PC-3 (cell line): ENCODE data around the gene TXK. TPM values are rescaled to one million over a fixed set of nuclear protein-coding genes. Genes with fewer than 3 reads are reported as not detected.
A peak's percentile ranks its signal among the peaks of the same experiment; 100 is the strongest.

Experiments used
- ATAC-seq: fragments of 200-7000 bp; cut with Tn5 transposase; 2 replicates; pipeline ENCODE4 v1.9.1; 2020; ENCODE audit warnings: mild to moderate bottlenecking, moderate library complexity
- BruUV-seq: library from RNA; stranded (reverse); fragments of 400-500 nt; replicated peaks from 2 replicates; lab custom pipeline; 2021; lab: Mats Ljungman, UMichigan
- CTCF ChIA-PET: fragments of 300-600 bp; sonication (Branson Sonifier 250); formaldehyde crosslinking; loops from one replicate; lab custom pipeline; 2022; ENCODE audit warnings: antibody characterized with exemption; lab: Charles Lee
- POLR2A ChIA-PET: fragments of 300-600 bp; sonication (Branson Sonifier 250); formaldehyde crosslinking; loops from one replicate; lab custom pipeline; 2022; ENCODE audit warnings: antibody characterized with exemption; ENCODE audit not compliant: unreplicated experiment; lab: Charles Lee
- DNase-seq: peaks from one replicate; pipeline ENCODE4 v3.0.0-alpha.2; 2015
- H2AFZ ChIP-seq: fragments of 300-600 bp; sonication (generic); 2 replicates; pipeline ENCODE4 v1.6.0; 2016; ENCODE audit warnings: antibody characterized with exemption, low read length
- H3F3A ChIP-seq: fragments of 300-600 bp; sonication (generic); one replicate; pipeline ENCODE4 v1.6.0; 2017; ENCODE audit warnings: antibody characterized with exemption, low read length, control low read depth, mild to moderate bottlenecking; ENCODE audit not compliant: unreplicated experiment
- H3K27ac ChIP-seq: fragments of 300-600 bp; sonication (generic); 2 replicates; pipeline ENCODE4 v1.5.1; 2016; ENCODE audit warnings: mild to moderate bottlenecking, low read length
- H3K27me3 ChIP-seq: fragments of 300-600 bp; sonication (generic); 2 replicates; pipeline ENCODE4 v1.6.1; 2016; ENCODE audit warnings: low read length, mixed read lengths
- H3K36me3 ChIP-seq: fragments of 300-600 bp; sonication (generic); 2 replicates; pipeline ENCODE4 v1.6.1; 2016; ENCODE audit warnings: low read depth, mixed run types, low read length, mixed read lengths
- H3K4me1 ChIP-seq: fragments of 300-600 bp; sonication (generic); 2 replicates; pipeline ENCODE4 v1.5.1; 2016; ENCODE audit warnings: low read length; ENCODE audit not compliant: insufficient read depth
- H3K4me2 ChIP-seq: fragments of 300-600 bp; sonication (generic); 2 replicates; pipeline ENCODE4 v1.6.0; 2016; ENCODE audit warnings: low read length
- H3K4me3 ChIP-seq: fragments of 300-600 bp; sonication (generic); 2 replicates; pipeline ENCODE4 v1.5.1; 2016; ENCODE audit warnings: mild to moderate bottlenecking, low read length, mixed read lengths
- H3K79me2 ChIP-seq: fragments of 300-600 bp; sonication (generic); 2 replicates; pipeline ENCODE4 v1.6.1; 2017; ENCODE audit warnings: low read length, mixed read lengths
- H3K9ac ChIP-seq: fragments of 300-600 bp; sonication (generic); 2 replicates; pipeline ENCODE4 v1.6.0; 2016; ENCODE audit warnings: mild to moderate bottlenecking, low read length
- H3K9me2 ChIP-seq: fragments of 300-600 bp; sonication (generic); replicated peaks from 2 replicates; pipeline ENCODE4 v1.6.1; 2016; ENCODE audit warnings: mixed run types, low read length, mixed read lengths
- H3K9me3 ChIP-seq: fragments of 300-600 bp; sonication (generic); 2 replicates; pipeline ENCODE4 v1.6.1; 2016; ENCODE audit warnings: low read length, mixed read lengths
- H4K20me1 ChIP-seq: fragments of 300-600 bp; sonication (generic); 2 replicates; pipeline ENCODE4 v1.6.1; 2016; ENCODE audit warnings: low read length, mixed read lengths
- CTCF ChIP-seq: fragments of 300-600 bp; sonication (generic); conservative IDR thresholded peaks from 2 replicates; pipeline ENCODE4 v1.5.1; 2017; ENCODE audit warnings: antibody characterized with exemption, low read depth, mild to moderate bottlenecking, low read length
- EZH2 ChIP-seq: fragments of 300-600 bp; sonication (generic); IDR thresholded peaks from one replicate; pipeline ENCODE4 v1.6.1; 2017; ENCODE audit warnings: antibody characterized with exemption, mild to moderate bottlenecking, low read length; ENCODE audit not compliant: unreplicated experiment
- EZH2phosphoT487 ChIP-seq: fragments of 300-600 bp; sonication (generic); IDR thresholded peaks from 2 replicates; pipeline ENCODE4 v1.6.1; 2018; ENCODE audit warnings: mild to moderate bottlenecking, antibody characterized with exemption, low read length, borderline replicate concordance
- intact Hi-C: fragments of 100-400 bp; cut with micrococcal nuclease; formaldehyde crosslinking; loops from 2 replicates; pipeline ENCODE4 v1.9.0; 2023
- total RNA-seq: library from RNA; depleted of rRNA; stranded (reverse); fragments of >200 nt; gene quantifications from 2 replicates; pipeline ENCODE4 v1.2.3, GENCODE V29; 2014

TXK gene
- total RNA-seq, 1 experiment from 2014 or later: 2.6 TPM

- no peaks in the 10 kb centered on the region for H4K20me1 ChIP-seq
- H3F3A ChIP-seq: no peaks in the 10 kb centered on the region
- no TSS peak for BruUV-seq
- ATAC-seq: no peak
- H3K9me2 ChIP-seq: no peaks in the 10 kb centered on the region
- TF ChIP-seq EZH2phosphoT487: no peak
- TF ChIP-seq CTCF: no peak
- H3K79me2 ChIP-seq: no peaks in the 10 kb centered on the region
- ChIA-PET CTCF (interaction anchor here (0.5 kb wide), 1 partner anchor 17 kb away, joined by 3 read pairs; no protein-coding TSS in a partner anchor), POLR2A (interaction anchor here (0.5 kb wide), 1 partner anchor 156 kb away, joined by 3 read pairs; no protein-coding TSS in a partner anchor)
- H3K27me3 ChIP-seq: no peaks in the 10 kb centered on the region
- H3K36me3 ChIP-seq: peaks cover 24% of the 10 kb centered on the region
- 0 out of 2 replicates have a peak overlapping the region, but pooled peaks have one; percentile 5 for H3K4me2 ChIP-seq
- no peak overlapping the region for H3K27ac ChIP-seq
- H3K4me3 ChIP-seq: no peak overlapping the region
- intact Hi-C loops: loop anchor here (2.0 kb wide), 1 partner anchor 55 kb away; no protein-coding TSS in a partner anchor
- H3K9ac ChIP-seq: no peak overlapping the region
- H3K9me3 ChIP-seq: no peaks in the 10 kb centered on the region
- DNase-seq: no peak
- no peak overlapping the region for H2AFZ ChIP-seq
- peaks cover 11% of the 10 kb centered on the region for H3K4me1 ChIP-seq
These were observed 102.1 kb downstream of the TXK start for GRCh38 chr4:48031802-48032525.

GRCh38 chr4:48030470-48030869 lies 103.6 kb downstream of the TXK start:
- no TSS peak for BruUV-seq
- Histone ChIP-seq H3K4me1 (peaks cover 11% of the 10 kb centered on the region), H3K9me2 (no peaks in the 10 kb centered on the region), H3K4me2 (no peak overlapping the region), H3K79me2 (no peaks in the 10 kb centered on the region), H3K27me3 (no peaks in the 10 kb centered on the region), H2AFZ (no peak overlapping the region), H3F3A (no peaks in the 10 kb centered on the region), H3K27ac (no peak overlapping the region), H3K4me3 (no peak overlapping the region), H3K36me3 (peaks cover 30% of the 10 kb centered on the region), H3K9ac (no peak overlapping the region), H4K20me1 (no peaks in the 10 kb centered on the region), H3K9me3 (no peaks in the 10 kb centered on the region)
- DNase-seq: no peak
- POLR2A ChIA-PET: no interaction called here
- CTCF ChIA-PET: no interaction called here
- no peak for ATAC-seq
- no peak for TF ChIP-seq EZH2
- no peak for TF ChIP-seq EZH2phosphoT487
- TF ChIP-seq CTCF: no peak
- intact Hi-C loops: no loop called here

GRCh38 chr4:48028696-48029095 lies 105.4 kb downstream of the TXK start:
- no peak for DNase-seq
- H3K36me3 ChIP-seq: peaks cover 26% of the 10 kb centered on the region
- H3K4me1 ChIP-seq: peaks cover 11% of the 10 kb centered on the region
- H3K79me2 ChIP-seq: no peaks in the 10 kb centered on the region
- CTCF ChIA-PET: no interaction called here
- BruUV-seq: no TSS peak
- H3K9me3 ChIP-seq: no peaks in the 10 kb centered on the region
- no peaks in the 10 kb centered on the region for H3K27me3 ChIP-seq
- ATAC-seq: no peak
- no peaks in the 10 kb centered on the region for H3K9me2 ChIP-seq
- H3K4me2 ChIP-seq: no peak overlapping the region
- POLR2A ChIA-PET: no interaction called here
- no peak overlapping the region for H3K27ac ChIP-seq
- no peak overlapping the region for H2AFZ ChIP-seq
- no peak overlapping the region for H3K4me3 ChIP-seq
- TF ChIP-seq EZH2phosphoT487 (no peak), CTCF (no peak), EZH2 (no peak)
- no peak overlapping the region for H3K9ac ChIP-seq
- intact Hi-C loops: no loop called here
- no peaks in the 10 kb centered on the region for H4K20me1 ChIP-seq
- H3F3A ChIP-seq: no peaks in the 10 kb centered on the region
